Hair follicle dermal papilla cell (primary cell): ENCODE measurements around the gene C2CD4B. TPM values are rescaled to one million over a fixed set of nuclear protein-coding genes. Genes with fewer than 3 reads are reported as not detected.

Source experiments
- total RNA-seq: library from RNA; depleted of rRNA; stranded (reverse); fragments of >200 nt; gene quantifications from 2 replicates; pipeline ENCODE4 v1.2.3, GENCODE V29; 2012

C2CD4B gene
- not detected in 2 replicates for total RNA-seq

GRCh38 chr15:62165104-62165792 is at the start of gene C2CD4B:
C2CD4B (minus strand) TSS chr15:62165285; CDS start chr15:62164984, 301 bp downstream.

Other genes starting within 250 kb of the C2CD4B start
- 70.8 and 91.5 TPM in 2 replicates for gene VPS13C, start 104.8 kb downstream of the C2CD4B start, total RNA-seq
- not detected in 2 replicates for gene C2CD4A, start 98.3 kb downstream of the C2CD4B start, total RNA-seq
- 83.7 and 89.9 TPM in 2 replicates for gene TLN2, start 225.3 kb upstream of the C2CD4B start, total RNA-seq